Measurements from ENCODE around the gene NOL6.
A peak's percentile ranks its signal among the peaks of the same experiment; 100 is the strongest.
"Not testable (repeated sequence)": the region's sequence is repeated elsewhere in the genome, so short reads cannot be mapped to it uniquely, and the experiment has no call there.

NOL6 gene

GRCh38 chr9:33429256-33429985 lies 44.3 kb downstream of the NOL6 start:
- DNase-seq = no peak

- DNase-seq = no peak
These were observed 46.9 kb downstream of the NOL6 start for GRCh38 chr9:33426843-33427293.

GRCh38 chr9:33425128-33425533 lies 48.6 kb downstream of the NOL6 start:
- DNase-seq = no peak

GRCh38 chr9:33424492-33424891 lies 49.2 kb downstream of the NOL6 start:
- DNase-seq = not testable (repeated sequence)

- not testable (repeated sequence) for DNase-seq
These were observed 49.7 kb downstream of the NOL6 start for GRCh38 chr9:33424043-33424442.

GRCh38 chr9:33419708-33420303 lies 53.9 kb downstream of the NOL6 start:
- no peak for DNase-seq

GRCh38 chr9:33418090-33418489 lies 55.6 kb downstream of the NOL6 start:
- no peak for DNase-seq

GRCh38 chr9:33416996-33417395 lies 56.7 kb downstream of the NOL6 start:
- no peak for DNase-seq

GRCh38 chr9:33415501-33416038 lies 58.2 kb downstream of the NOL6 start:
- DNase-seq = peak; percentile 19

- no peak for DNase-seq
These were observed 58.7 kb downstream of the NOL6 start for GRCh38 chr9:33414889-33415500.

- no peak for DNase-seq
These were observed 59.5 kb downstream of the NOL6 start for GRCh38 chr9:33414268-33414667.
